ENCODE data around the gene KL.

DNA sequence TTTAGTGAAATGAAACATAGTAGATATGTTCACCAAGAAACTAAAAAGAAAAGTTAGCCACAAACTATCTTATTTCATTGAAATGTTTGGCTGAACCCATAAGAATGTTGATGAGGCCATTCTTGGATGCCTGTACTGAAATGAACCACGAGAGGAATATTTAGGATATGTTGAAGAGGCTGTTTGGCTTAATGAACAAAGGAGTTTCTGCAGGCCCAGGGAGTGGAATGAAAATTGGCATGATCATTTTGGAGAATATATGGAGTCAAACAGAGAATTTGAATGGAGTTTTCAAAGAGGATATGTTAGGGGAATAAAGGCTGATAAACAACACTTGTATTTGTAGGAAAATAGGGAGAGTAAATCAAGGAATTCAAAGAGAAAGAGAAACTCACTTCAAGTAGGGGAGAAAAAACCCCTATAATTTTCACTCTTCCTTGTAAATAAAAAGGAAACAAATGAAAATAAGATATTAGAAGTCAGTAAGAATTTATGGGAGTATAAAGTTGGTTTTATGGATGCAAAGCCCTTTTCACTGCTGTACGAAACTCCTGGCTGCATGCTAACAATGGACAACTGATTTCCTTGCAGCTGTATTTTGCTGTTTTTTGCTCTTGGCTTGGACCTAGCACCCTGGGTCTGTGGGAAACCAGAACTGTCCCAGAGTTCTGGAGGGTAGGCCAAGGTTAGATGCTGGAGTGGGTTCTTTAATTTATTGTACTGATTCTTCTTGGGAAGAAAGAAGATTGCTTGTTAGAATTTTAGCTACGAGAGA, 36.5 kb downstream of the KL start:
- TF ChIP-seq EZH2 (IDR thresholded peaks at IDR 0.05; ENCODE audit: borderline replicate concordance, insufficient read depth, low read depth, low read length, poor library complexity, severe bottlenecking): no peak
- TF ChIP-seq CTCF (IDR thresholded peaks at IDR 0.05): no peak
